ENCODE data around the gene C1orf198.
"Not testable (repeated sequence)": the region's sequence is repeated elsewhere in the genome, so short reads cannot be mapped to it uniquely, and the experiment has no call there.

The C1orf198 gene

GRCh38 chr1:230858918-230859729 is 9.2 kb downstream of the C1orf198 start:
- DNase-seq, result no peak

- DNase-seq, result no peak
These were observed 10.0 kb downstream of the C1orf198 start for GRCh38 chr1:230858236-230858820.

GRCh38 chr1:230857822-230858221 is 10.5 kb downstream of the C1orf198 start:
- DNase-seq, result no peak

GRCh38 chr1:230857077-230857476 is 11.2 kb downstream of the C1orf198 start:
- no peak for DNase-seq

- DNase-seq, result no peak
These were observed 12.4 kb downstream of the C1orf198 start for GRCh38 chr1:230855886-230856285.

GRCh38 chr1:230854423-230854822 is 13.9 kb downstream of the C1orf198 start:
- no peak for DNase-seq

GRCh38 chr1:230853731-230854130 is 14.6 kb downstream of the C1orf198 start:
- DNase-seq, result no peak

GRCh38 chr1:230852959-230853358 is 15.4 kb downstream of the C1orf198 start:
- no peak for DNase-seq

- no peak for DNase-seq
These were observed 17.0 kb downstream of the C1orf198 start for GRCh38 chr1:230851291-230851691.

- DNase-seq, result no peak
These were observed 17.8 kb downstream of the C1orf198 start for GRCh38 chr1:230850547-230850946.

GRCh38 chr1:230849451-230850224 is 18.7 kb downstream of the C1orf198 start:
- no peak for DNase-seq

- DNase-seq, result no peak
These were observed 20.1 kb downstream of the C1orf198 start for GRCh38 chr1:230848235-230848634.

GRCh38 chr1:230845184-230845583 is 23.1 kb downstream of the C1orf198 start:
- not testable (repeated sequence) for DNase-seq

- no peak for DNase-seq
These were observed 23.8 kb downstream of the C1orf198 start for GRCh38 chr1:230844561-230844960.

- DNase-seq, result no peak
These were observed 24.6 kb downstream of the C1orf198 start for GRCh38 chr1:230843503-230844309.

GRCh38 chr1:230842801-230843200 is 25.5 kb downstream of the C1orf198 start:
- DNase-seq, result no peak

- DNase-seq, result no peak
These were observed 29.1 kb downstream of the C1orf198 start for GRCh38 chr1:230839173-230839572.

GRCh38 chr1:230836793-230837192 is 31.5 kb downstream of the C1orf198 start:
- no peak for DNase-seq

GRCh38 chr1:230836347-230836746 is 32.0 kb downstream of the C1orf198 start:
- no peak for DNase-seq

- no peak for DNase-seq
These were observed 34.0 kb downstream of the C1orf198 start for GRCh38 chr1:230834292-230834691.

- DNase-seq, result no peak
These were observed 34.8 kb downstream of the C1orf198 start for GRCh38 chr1:230833511-230833910.

- DNase-seq, result no peak
These were observed 35.8 kb downstream of the C1orf198 start for GRCh38 chr1:230832476-230832875.

GRCh38 chr1:230831771-230832170 is 36.5 kb downstream of the C1orf198 start:
- DNase-seq, result no peak

Data from MV-4-11 (cell line).